GM12801 (cell line): ENCODE measurements around the gene AZIN2.

ENCODE experiments used
- TF ChIP-seq, protein P1 (sequence below): IDR thresholded peaks from one replicate; pipeline ENCODE4 v1.5.1; 2011; ENCODE audit warnings: control low read depth; ENCODE audit not compliant: insufficient read length; ENCODE audit errors: extremely low read depth

AZIN2 gene

DNA sequence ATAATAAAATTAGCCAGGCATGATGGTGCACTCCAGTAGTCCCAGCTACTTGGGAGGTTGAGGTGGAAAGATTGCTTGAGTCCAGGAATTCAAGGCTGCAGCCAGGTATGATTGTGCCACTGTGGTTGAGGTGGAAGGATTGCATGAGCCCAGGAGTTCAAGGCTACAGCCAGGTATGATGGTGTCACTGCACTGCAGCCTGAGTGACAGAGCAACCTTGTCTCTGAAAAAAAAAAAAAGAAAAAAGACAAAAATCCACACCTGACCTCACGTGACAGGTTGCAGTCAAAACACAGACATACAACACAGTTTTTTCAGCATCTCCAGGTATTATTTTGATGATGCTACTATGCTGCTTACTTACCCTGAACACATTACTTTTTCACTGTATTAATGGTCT is 39.9 kb upstream of the AZIN2 start:
- TF ChIP-seq, protein P1, sequence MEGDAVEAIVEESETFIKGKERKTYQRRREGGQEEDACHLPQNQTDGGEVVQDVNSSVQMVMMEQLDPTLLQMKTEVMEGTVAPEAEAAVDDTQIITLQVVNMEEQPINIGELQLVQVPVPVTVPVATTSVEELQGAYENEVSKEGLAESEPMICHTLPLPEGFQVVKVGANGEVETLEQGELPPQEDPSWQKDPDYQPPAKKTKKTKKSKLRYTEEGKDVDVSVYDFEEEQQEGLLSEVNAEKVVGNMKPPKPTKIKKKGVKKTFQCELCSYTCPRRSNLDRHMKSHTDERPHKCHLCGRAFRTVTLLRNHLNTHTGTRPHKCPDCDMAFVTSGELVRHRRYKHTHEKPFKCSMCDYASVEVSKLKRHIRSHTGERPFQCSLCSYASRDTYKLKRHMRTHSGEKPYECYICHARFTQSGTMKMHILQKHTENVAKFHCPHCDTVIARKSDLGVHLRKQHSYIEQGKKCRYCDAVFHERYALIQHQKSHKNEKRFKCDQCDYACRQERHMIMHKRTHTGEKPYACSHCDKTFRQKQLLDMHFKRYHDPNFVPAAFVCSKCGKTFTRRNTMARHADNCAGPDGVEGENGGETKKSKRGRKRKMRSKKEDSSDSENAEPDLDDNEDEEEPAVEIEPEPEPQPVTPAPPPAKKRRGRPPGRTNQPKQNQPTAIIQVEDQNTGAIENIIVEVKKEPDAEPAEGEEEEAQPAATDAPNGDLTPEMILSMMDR: no peak

DNA sequence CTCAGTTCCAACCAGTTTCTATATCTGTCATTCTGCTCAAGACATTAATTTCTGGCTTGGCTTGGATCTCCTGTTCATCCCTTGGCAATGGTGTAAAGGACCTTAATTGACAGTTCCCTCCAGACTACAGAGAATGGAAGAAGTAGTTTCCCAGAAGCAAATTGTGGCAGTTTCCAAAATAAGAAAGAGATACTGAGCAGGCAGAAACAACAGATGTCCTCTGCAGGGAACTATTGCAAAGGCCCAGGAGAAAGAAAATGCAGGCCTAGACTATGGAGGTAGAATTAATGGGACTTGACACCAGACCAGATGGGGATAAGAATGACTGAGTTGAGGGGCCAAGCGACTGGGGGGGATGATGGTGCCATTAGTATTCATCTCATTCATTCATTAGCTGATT is 38.1 kb upstream of the AZIN2 start:
- TF ChIP-seq, protein P1: no peak

DNA sequence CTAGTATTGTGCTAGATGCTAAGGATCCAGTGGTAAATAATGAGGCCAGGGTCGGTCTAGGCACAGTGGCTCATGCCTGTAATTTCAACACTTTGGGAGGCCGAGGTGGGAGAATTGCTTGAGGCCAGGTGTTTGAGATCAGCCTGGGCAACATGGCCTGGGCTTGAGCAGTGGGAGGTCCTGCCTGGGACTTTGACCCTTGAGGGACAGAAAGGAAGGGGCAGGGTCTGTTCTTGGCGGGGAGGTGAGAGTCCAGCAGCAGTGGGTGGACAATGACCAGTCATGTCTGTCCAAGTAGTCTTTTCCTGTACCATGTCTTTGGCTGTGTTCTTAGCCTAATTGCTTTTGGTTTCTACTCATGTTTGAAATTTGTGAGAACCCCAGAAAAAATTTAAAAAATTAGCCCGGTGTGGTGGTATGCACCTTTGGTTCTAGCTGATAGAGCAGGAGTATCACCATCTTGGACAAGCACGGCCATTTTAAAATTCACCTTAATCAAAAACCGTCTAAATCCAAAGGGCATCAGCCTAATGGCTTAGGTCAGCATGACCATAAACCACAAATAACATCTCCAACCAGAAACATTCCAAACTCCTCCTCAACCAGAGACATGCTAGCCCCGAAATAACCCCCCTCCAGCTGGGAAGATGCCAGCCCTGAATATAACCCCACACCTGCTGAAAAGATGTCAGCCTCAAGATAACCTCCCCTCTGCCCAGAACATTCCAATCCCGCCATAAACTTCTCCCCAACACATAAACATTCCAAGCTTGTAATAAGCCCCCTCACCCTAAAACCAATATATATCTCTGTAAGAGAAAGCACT is 37.5 kb upstream of the AZIN2 start:
- TF ChIP-seq, protein P1: no peak

DNA sequence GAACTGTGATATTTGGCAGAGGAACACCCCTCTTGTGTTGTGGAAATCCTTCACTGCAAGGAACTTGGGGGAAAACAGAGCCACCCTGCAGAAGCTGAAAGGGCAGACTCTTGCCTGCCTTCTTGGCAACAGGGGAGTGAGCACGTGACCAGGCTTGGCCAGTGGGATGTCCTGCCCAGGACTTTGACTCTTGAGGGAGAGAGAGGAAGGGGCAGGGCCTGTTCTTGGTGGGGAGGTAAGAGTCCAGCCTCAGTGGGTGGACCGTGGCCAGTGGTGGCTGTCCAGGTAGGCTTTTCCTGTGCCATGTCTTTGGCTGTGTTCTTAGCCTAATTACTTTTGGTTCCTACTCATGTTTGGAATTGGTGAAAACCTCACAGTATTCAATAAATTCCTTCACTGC is 35.7 kb upstream of the AZIN2 start:
- TF ChIP-seq, protein P1: no peak

DNA sequence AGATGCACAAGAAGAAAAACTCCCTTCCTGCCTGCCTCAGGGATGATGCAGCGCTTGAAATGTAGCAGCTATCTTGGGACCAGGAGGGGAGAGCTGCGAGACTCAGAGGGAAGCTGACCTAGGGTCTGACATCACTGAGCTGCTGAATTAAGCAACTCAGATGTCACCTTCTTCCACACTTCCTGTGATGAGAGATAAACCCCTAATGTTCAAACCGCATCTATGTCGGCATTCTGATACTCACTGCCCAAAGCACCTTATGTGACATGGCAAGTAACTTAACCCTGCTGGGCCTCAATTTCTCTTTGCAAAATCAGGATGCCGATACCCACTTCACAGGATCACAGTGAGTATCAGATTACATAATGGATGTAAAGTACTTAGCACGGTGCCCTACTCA is 35.1 kb upstream of the AZIN2 start:
- TF ChIP-seq, protein P1: no peak

DNA sequence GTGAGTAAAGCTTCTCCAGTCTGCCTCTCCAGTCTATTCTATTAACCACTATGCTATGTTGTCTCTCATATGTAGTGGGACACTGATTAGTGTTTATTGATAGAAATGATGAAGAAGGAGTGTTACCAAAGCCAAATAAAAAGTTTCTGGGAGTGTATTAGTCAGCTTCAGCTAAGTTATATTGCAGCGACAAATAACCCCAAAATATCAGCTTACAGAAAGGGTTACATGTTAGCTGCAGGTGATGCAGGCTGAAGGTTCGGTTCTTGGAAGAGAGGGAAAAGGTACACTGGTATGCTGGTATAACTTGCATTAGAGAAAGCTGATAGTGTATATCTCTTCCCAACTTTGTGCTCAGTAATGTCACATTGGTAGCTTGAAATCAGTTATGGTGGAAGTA is 33.7 kb upstream of the AZIN2 start:
- TF ChIP-seq, protein P1: no peak

DNA sequence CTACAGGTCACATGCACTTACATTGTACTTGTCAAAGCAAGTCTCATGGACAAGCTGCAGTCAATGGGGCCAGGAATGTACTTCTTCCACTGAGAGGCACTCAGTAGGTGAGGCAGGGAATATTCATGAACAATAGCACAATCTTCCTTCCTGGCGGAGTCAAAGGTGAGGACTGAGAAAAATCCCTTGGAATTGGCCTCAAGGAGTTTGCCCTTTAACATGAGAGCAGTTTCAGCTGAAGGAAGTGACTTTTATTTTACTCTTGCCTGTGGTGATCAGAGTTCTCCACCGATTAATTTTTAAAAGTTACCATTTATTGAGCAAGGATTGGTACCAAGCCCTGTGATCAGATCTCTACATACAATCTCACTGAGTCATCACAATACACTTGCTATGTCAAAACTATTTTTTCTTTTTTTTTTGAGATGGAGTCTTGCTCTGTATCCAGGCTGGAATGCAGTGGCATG is 33.1 kb upstream of the AZIN2 start:
- TF ChIP-seq, protein P1: no peak
